ENCODE measurements around the gene LTBP2.

The LTBP2 gene

GRCh38 chr14:74648601-74649000, 36.6 kb upstream of the LTBP2 start:
- no peak overlapping the region for H3K4me2 ChIP-seq (ENCODE audit: low read length)
- no peaks in the 10 kb centered on the region for H4K20me1 ChIP-seq (ENCODE audit: control insufficient read depth, insufficient read depth, low read depth, low read length)
- peaks cover 9% of the 10 kb centered on the region for H3K4me1 ChIP-seq (ENCODE audit: control insufficient read depth, low read length)
- no peaks in the 10 kb centered on the region for H3K36me3 ChIP-seq (ENCODE audit: control insufficient read depth, low read length)
- no peaks in the 10 kb centered on the region for H3K9me2 ChIP-seq (replicated peaks; ENCODE audit: control insufficient read depth, low read length)
- H3K9me3 ChIP-seq (ENCODE audit: control insufficient read depth, insufficient read depth, low read length), result no peaks in the 10 kb centered on the region
- H3K27me3 ChIP-seq (ENCODE audit: control insufficient read depth, low read length), result no peaks in the 10 kb centered on the region
- H3K79me2 ChIP-seq (ENCODE audit: control insufficient read depth, low read length), result no peaks in the 10 kb centered on the region
- H3F3A ChIP-seq (ENCODE audit: control insufficient read depth, insufficient read depth), result no peaks in the 10 kb centered on the region
- H3K4me3 ChIP-seq (ENCODE audit: low read length), result no peak overlapping the region
- no peak overlapping the region for H3K27ac ChIP-seq (ENCODE audit: low read depth, low read length)
- TF ChIP-seq CTCF (IDR thresholded peaks at IDR 0.05; ENCODE audit: low read depth, low read length, poor library complexity, severe bottlenecking), result no peak
- TF ChIP-seq EZH2phosphoT487 (IDR thresholded peaks at IDR 0.05; ENCODE audit: borderline replicate concordance, low read length), result no peak

DNA sequence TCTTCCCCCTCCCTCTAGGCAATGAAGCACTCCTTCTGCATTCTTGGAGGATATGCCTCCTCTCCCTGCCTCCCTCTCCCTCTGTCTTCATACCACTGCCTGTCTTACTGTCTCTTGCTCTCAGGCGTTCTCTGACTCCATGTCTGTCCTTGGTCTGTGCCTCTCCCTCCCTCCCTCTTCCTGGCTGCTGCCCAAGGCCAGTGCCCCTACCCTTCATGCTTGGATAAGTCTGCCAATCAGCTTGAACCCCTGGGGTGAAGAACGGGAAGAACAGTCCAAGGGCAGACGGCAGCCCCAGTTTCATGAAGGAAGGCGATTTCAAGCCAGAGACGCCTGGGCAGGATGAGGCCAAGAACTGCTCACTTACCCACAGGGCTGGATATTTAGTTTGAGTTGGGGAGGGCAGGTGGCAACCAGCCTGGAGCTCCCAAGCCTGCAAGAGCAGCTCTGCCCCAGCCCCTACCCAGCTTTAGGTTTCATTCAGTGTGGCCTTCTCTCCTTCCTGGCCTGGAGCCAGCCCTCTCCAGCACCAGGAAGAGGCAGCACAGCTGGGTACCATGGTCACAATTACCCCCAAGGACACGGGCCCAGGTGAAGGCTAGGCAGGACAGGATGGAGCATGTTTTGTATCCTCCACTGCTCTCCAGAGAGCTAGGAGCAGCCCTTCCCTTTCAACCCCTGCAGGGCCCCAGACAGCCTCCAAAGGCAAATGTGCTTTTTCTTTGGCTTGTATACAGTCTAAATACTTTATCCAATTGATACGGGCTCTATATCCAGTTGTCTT, 35.8 kb upstream of the LTBP2 start:
- no peaks in the 10 kb centered on the region for H3K36me3 ChIP-seq (ENCODE audit: control insufficient read depth, low read length)
- H3K27me3 ChIP-seq (ENCODE audit: control insufficient read depth, low read length), result no peaks in the 10 kb centered on the region
- no peaks in the 10 kb centered on the region for H4K20me1 ChIP-seq (ENCODE audit: control insufficient read depth, insufficient read depth, low read depth, low read length)
- H3K4me3 ChIP-seq (ENCODE audit: low read length), result no peak overlapping the region
- H3K4me1 ChIP-seq (ENCODE audit: control insufficient read depth, low read length), result peaks cover 9% of the 10 kb centered on the region
- no peak for TF ChIP-seq CTCF (IDR thresholded peaks at IDR 0.05; ENCODE audit: low read depth, low read length, poor library complexity, severe bottlenecking)
- TF ChIP-seq EZH2phosphoT487 (IDR thresholded peaks at IDR 0.05; ENCODE audit: borderline replicate concordance, low read length), result no peak
- no peaks in the 10 kb centered on the region for H3K9me2 ChIP-seq (replicated peaks; ENCODE audit: control insufficient read depth, low read length)
- no peak overlapping the region for H3K27ac ChIP-seq (ENCODE audit: low read depth, low read length)
- no peaks in the 10 kb centered on the region for H3K79me2 ChIP-seq (ENCODE audit: control insufficient read depth, low read length)
- no peaks in the 10 kb centered on the region for H3F3A ChIP-seq (ENCODE audit: control insufficient read depth, insufficient read depth)
- H3K9me3 ChIP-seq (ENCODE audit: control insufficient read depth, insufficient read depth, low read length), result no peaks in the 10 kb centered on the region
- H3K4me2 ChIP-seq (ENCODE audit: low read length), result no peak overlapping the region

GRCh38 chr14:74647061-74647677, 35.1 kb upstream of the LTBP2 start:
- Histone ChIP-seq H3K27me3 (ENCODE audit: control insufficient read depth, low read length) (no peaks in the 10 kb centered on the region), H3K4me3 (ENCODE audit: low read length) (no peak overlapping the region), H3K79me2 (ENCODE audit: control insufficient read depth, low read length) (no peaks in the 10 kb centered on the region), H3K9me2 (replicated peaks; ENCODE audit: control insufficient read depth, low read length) (no peaks in the 10 kb centered on the region), H3F3A (ENCODE audit: control insufficient read depth, insufficient read depth) (no peaks in the 10 kb centered on the region), H4K20me1 (ENCODE audit: control insufficient read depth, insufficient read depth, low read depth, low read length) (no peaks in the 10 kb centered on the region), H3K27ac (ENCODE audit: low read depth, low read length) (no peak overlapping the region), H3K9me3 (ENCODE audit: control insufficient read depth, insufficient read depth, low read length) (no peaks in the 10 kb centered on the region), H3K4me2 (ENCODE audit: low read length) (no peak overlapping the region), H3K4me1 (ENCODE audit: control insufficient read depth, low read length) (peaks cover 9% of the 10 kb centered on the region), H3K36me3 (ENCODE audit: control insufficient read depth, low read length) (no peaks in the 10 kb centered on the region)
- TF ChIP-seq CTCF (IDR thresholded peaks at IDR 0.05; ENCODE audit: low read depth, low read length, poor library complexity, severe bottlenecking) (no peak), EZH2phosphoT487 (IDR thresholded peaks at IDR 0.05; ENCODE audit: borderline replicate concordance, low read length) (no peak)

Measured in DOHH2 (cell line).